Body of pancreas (tissue), 4 donors: ENCODE results near the gene MBP. TPM values are rescaled to one million over a fixed set of nuclear protein-coding genes. Genes with fewer than 3 reads are reported as not detected.

Experiments
- ATAC-seq: fragments of 150-250 bp; one replicate; pipeline ENCODE4 v1.9.1; 2016
- DNase-seq, 4 donors: peaks; one replicate each; pipeline ENCODE4 v3.0.0-alpha.2; 2019
- H3K27ac ChIP-seq, 4 donors: fragments of 200-600 bp; sonication (generic); 1 replicate in 3 of 4; 2 replicates in 1 of 4; pipeline versions ENCODE4 v1.5.1 to v1.6.1; 2016 to 2019; ENCODE audit warnings: mild to moderate bottlenecking in 1 of 4, mixed read lengths in 1 of 4, moderate library complexity in 1 of 4
- H3K27me3 ChIP-seq, 2 donors: fragments of 200-600 bp; sonication (generic); one replicate each; pipeline ENCODE4 v1.6.0; 2016; ENCODE audit warnings: mild to moderate bottlenecking in 1 of 2
- H3K36me3 ChIP-seq, 2 donors: fragments of 200-600 bp; sonication (generic); replicated peaks in 1 of 2; 2 replicates each; pipeline ENCODE4 v1.5.1; 2016; ENCODE audit warnings: low read depth in 2 of 2; ENCODE audit not compliant: insufficient read depth in 1 of 2
- H3K4me1 ChIP-seq: fragments of 200-600 bp; sonication (generic); one replicate; pipeline ENCODE4 v1.6.0; 2016
- H3K4me3 ChIP-seq, 2 donors: fragments of 200-600 bp; sonication (generic); 1 replicate in 1 of 2; 2 replicates in 1 of 2; pipeline ENCODE4 v1.5.1; 2016 to 2019
- H3K9me3 ChIP-seq, 3 donors: fragments of 200-600 bp; sonication (generic); 1 replicate in 2 of 3; 2 replicates in 1 of 3; pipeline ENCODE4 v1.5.1; 2016
- POLR2A ChIP-seq, 3 donors: fragments of 450-650 bp; IDR thresholded peaks; one replicate each; pipeline ENCODE4 v1.6.1; 2016; ENCODE audit warnings: antibody characterized with exemption in 3 of 3, mild to moderate bottlenecking in 2 of 3
- WGBS, 2 donors: methylation state at CpG; one replicate each; pipeline ENCODE4 v1.1.5; 2017; 5-methylcytosine and 5-hydroxymethylcytosine counted together
- intact Hi-C: fragments of 100-400 bp; cut with DNase I; formaldehyde crosslinking; loops from one replicate; pipeline ENCODE4 v1.15.1; 2023
- total RNA-seq, 2 donors: library from RNA; depleted of rRNA; stranded (reverse); fragments of >200 nt; gene quantifications; one replicate each; pipeline ENCODE4 v1.1.0, GENCODE V29; 2016
- TF ChIP-seq, protein P1 (sequence below), 7 experiments: fragments of 450-650 bp in 4 of 7; fragments of 200-600 bp in 3 of 7; sonication (generic) in 3 of 7; IDR thresholded peaks; one replicate each; pipeline ENCODE4 v1.5.1; 2016 to 2019; ENCODE audit warnings: antibody characterized with exemption in 7 of 7

The MBP gene
- total RNA-seq, 2 donors from 2014 or later = 17.4 to 24.4 TPM

DNA sequence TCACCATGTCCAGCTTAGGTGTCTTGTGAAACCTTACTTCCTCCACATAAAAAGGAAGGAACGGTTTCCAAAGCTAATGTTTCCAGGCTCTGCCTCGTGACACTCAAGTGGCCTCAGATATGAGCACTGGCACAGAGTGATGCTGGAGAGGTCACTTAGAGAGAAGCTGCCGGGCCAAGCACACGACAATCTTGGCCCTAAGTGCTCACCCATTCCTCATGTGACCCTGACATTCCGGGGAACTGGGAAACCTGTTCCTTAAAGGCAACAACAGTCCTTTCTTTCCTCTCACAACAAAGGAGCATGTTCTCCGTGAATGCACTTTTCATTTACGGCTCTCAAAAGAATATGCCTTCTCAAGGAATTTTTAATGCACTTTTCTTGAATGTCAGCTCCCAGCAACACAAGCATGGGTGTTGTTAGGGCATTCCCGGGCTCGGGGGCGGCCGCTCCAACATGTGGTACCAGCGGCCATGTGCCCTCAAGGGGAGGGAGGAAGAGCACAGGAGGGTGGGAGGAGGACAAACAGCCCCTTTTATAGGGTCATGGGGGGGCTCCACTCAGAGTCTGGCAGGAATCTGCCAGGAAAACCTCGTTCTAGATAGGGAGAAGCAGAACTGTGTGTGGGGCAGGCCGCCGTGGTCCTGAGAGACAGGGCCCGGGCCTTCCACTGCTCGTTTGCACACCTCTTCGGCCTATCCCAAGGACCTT, 118.6 kb downstream of the MBP start:
- DNase-seq (peak in 2 of 4 donors; percentile 27 to 64), ATAC-seq (no peak)
- Histone ChIP-seq H3K9me3 (no peaks in the 10 kb centered on the region), H3K27ac (peak overlapping the region in 2 of 4 donors; percentile 13 to 59), H3K27me3 (no peaks in the 10 kb centered on the region), H3K4me1 (peaks cover 4% of the 10 kb centered on the region), H3K36me3 (peaks cover 0 to 5% of the 10 kb centered on the region in 2 donors), H3K4me3 (no peak overlapping the region)
- intact Hi-C loops = no loop called here
- TF ChIP-seq, protein P1, sequence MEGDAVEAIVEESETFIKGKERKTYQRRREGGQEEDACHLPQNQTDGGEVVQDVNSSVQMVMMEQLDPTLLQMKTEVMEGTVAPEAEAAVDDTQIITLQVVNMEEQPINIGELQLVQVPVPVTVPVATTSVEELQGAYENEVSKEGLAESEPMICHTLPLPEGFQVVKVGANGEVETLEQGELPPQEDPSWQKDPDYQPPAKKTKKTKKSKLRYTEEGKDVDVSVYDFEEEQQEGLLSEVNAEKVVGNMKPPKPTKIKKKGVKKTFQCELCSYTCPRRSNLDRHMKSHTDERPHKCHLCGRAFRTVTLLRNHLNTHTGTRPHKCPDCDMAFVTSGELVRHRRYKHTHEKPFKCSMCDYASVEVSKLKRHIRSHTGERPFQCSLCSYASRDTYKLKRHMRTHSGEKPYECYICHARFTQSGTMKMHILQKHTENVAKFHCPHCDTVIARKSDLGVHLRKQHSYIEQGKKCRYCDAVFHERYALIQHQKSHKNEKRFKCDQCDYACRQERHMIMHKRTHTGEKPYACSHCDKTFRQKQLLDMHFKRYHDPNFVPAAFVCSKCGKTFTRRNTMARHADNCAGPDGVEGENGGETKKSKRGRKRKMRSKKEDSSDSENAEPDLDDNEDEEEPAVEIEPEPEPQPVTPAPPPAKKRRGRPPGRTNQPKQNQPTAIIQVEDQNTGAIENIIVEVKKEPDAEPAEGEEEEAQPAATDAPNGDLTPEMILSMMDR (IDR thresholded peaks at IDR 0.05) = no peak
- no peak for TF ChIP-seq POLR2A (IDR thresholded peaks at IDR 0.05)
- 67 to 68% methylated on average over 18 of the region's 18 CpGs for WGBS, 2 donors

DNA sequence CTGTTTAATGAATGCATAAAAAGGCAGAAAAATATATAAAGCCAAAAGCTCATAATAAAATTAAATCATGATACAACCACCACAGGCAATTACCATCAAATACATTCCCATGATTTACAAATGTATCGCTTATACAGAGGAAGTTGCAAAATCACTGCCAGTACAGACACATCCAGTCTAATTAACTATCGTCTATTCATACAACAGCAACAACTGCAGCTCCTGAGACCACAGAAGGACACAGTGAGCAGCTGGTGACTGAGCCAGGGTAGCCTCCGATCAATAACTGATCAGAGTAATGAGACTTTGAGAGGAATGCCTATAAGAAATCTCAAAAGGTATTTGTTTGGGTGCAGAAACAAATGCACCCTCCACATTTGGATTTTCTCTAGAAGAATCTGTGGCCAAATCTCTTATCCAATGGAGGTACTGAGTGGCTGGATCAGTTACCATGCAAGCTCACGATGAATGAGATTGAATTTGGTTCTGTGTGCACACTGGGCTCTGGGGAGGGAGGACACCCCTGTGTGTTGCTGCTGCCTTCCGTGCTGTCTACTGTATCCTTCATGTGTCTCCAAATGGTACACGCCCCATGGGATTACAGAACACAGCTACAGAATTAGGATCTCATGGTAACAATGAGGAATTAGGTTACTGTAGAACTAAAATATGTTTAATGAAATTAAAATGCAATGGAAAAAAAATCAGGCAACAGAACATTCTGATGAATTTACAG, 119.6 kb downstream of the MBP start:
- no peak for ATAC-seq
- no peak for DNase-seq
- Histone ChIP-seq H3K27ac (peak overlapping the region in 1 of 4 donors; percentile 59), H3K9me3 (no peaks in the 10 kb centered on the region), H3K4me3 (no peak overlapping the region), H3K27me3 (no peaks in the 10 kb centered on the region), H3K4me1 (peaks cover 4% of the 10 kb centered on the region), H3K36me3 (peaks cover 0 to 5% of the 10 kb centered on the region in 2 donors)
- intact Hi-C loops = no loop called here
- TF ChIP-seq, protein P1 (IDR thresholded peaks at IDR 0.05) = no peak
- TF ChIP-seq POLR2A (IDR thresholded peaks at IDR 0.05) = no peak
- 76 to 91% methylated on average over 6 of the region's 6 CpGs for WGBS, 2 donors

DNA sequence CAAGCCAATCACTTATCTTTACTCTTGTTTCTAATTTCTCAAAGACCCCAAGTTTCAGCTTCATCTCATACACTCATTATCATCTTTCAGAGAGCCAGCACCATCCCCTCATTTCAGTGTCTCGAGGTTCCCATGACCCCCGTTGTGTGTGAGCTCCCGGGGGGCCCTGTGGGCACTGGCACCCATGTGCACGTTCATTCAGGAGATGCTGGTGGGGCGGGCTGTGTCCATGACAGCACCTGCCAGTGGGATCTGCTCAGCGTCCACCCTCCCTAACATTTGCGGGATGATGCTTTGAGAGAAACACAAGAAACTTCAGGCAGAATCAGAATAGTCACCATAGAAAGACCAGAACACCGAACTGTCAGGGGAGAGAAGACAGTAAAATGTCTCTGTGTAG, 120.5 kb downstream of the MBP start:
- H3K27ac ChIP-seq = no peak overlapping the region
- 86 to 93% methylated on average over 8 of the region's 8 CpGs for WGBS, 2 donors
- H3K9me3 ChIP-seq = no peaks in the 10 kb centered on the region
- H3K36me3 ChIP-seq = peaks cover 0 to 5% of the 10 kb centered on the region in 2 donors
- H3K4me3 ChIP-seq = no peak overlapping the region
- TF ChIP-seq, protein P1 (IDR thresholded peaks at IDR 0.05) = no peak
- TF ChIP-seq POLR2A (IDR thresholded peaks at IDR 0.05) = no peak
- no peaks in the 10 kb centered on the region for H3K27me3 ChIP-seq
- ATAC-seq = no peak
- intact Hi-C loops = no loop called here
- peaks cover 4% of the 10 kb centered on the region for H3K4me1 ChIP-seq
- DNase-seq = no peak

DNA sequence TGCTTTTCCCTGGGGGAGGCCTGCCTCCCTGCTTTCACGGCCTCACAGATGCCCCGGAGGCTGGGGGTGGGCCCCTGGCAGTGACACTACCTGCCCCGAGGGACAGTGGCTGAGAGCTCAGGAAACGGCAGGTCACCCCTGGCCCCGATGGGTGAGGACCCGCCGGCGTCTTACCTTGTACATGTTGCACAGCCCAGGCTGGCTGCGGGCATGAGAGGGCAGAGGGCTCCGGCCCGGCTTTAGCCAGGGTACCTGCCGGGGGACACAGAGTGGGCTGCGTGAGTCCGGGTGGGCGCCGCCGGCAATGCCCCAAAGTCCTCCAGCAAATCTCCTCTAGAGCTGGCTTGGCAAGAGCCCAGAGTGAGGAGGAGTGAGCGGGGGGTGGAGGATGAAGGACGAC, 122.9 kb downstream of the MBP start:
- ATAC-seq (no peak), DNase-seq (no peak)
- Histone ChIP-seq H3K27me3 (no peaks in the 10 kb centered on the region), H3K27ac (no peak overlapping the region), H3K4me1 (peaks cover 4% of the 10 kb centered on the region), H3K4me3 (no peak overlapping the region), H3K36me3 (peaks cover 0 to 2% of the 10 kb centered on the region in 2 donors), H3K9me3 (no peaks in the 10 kb centered on the region)
- no peak for TF ChIP-seq POLR2A (IDR thresholded peaks at IDR 0.05)
- TF ChIP-seq, protein P1 (IDR thresholded peaks at IDR 0.05) = no peak
- intact Hi-C loops = loop anchor here (5.0 to 10.0 kb wide), 2 partner anchors 203 to 645 kb away; no protein-coding TSS in a partner anchor
- WGBS, 2 donors = 87 to 88% methylated on average over 14 to 19 of the region's 19 CpGs
